SK-N-MC (cell line): ENCODE data around the gene BEGAIN.

Experiments
- EZH2 ChIP-seq: fragments of 200-600 bp; sonication (generic); IDR thresholded peaks from one replicate; pipeline ENCODE4 v1.6.1; 2017; ENCODE audit warnings: antibody characterized with exemption
- POLR2AphosphoS5 ChIP-seq: IDR thresholded peaks from 2 replicates; pipeline ENCODE4 v1.6.1; 2012; ENCODE audit warnings: mild to moderate bottlenecking, low read depth, low read length, borderline replicate concordance

DNA sequence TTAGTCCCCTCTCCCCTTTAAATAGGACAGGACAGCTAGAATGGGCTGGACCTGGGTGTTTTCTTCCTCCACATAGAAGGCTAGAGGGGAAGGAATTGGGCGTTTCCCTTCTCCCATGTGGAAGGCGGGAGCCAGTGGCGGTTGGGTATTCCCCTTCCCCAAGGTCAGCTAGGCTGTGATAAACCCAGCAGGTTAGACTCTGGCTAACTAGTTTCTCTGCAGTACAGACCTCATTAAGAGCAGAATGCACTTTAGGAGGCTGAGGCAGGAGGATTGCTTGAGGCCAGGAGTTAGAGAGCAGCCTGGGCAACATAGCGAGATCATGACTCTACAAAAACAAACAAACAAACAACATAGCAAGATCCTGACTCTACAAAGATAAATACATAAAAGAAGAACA, 92.6 kb downstream of the BEGAIN start:
- TF ChIP-seq POLR2AphosphoS5 (no peak), EZH2 (no peak)
